UCSD-AML1 (cell line): ENCODE results near the gene MRAS.
"Not testable (repeated sequence)": the region's sequence is repeated elsewhere in the genome, so short reads cannot be mapped to it uniquely, and the experiment has no call there.

ENCODE experiments used
- DNase-seq: peaks from one replicate; lab custom pipeline; 2025; ENCODE audit not compliant: unreplicated experiment; lab: John Stamatoyannopoulos, UW

MRAS gene

GRCh38 chr3:138412821-138413551 is 64.6 kb downstream of the MRAS start:
- DNase-seq: no peak

- not testable (repeated sequence) for DNase-seq
Measured at GRCh38 chr3:138416236-138416635, 67.9 kb downstream of the MRAS start.

GRCh38 chr3:138417559-138417982 is 69.2 kb downstream of the MRAS start:
- peak; percentile 53 for DNase-seq

GRCh38 chr3:138418601-138419206 is 70.3 kb downstream of the MRAS start:
- DNase-seq: no peak

- no peak for DNase-seq
Measured at GRCh38 chr3:138423316-138423715, 74.9 kb downstream of the MRAS start.

- no peak for DNase-seq
Measured at GRCh38 chr3:138424323-138424722, 75.9 kb downstream of the MRAS start.

- DNase-seq: no peak
Measured at GRCh38 chr3:138426211-138426610, 77.8 kb downstream of the MRAS start.

GRCh38 chr3:138426754-138427153 is 78.4 kb downstream of the MRAS start:
- not testable (repeated sequence) for DNase-seq

- no peak for DNase-seq
Measured at GRCh38 chr3:138429665-138430064, 81.3 kb downstream of the MRAS start.

GRCh38 chr3:138432576-138433240 is 84.3 kb downstream of the MRAS start:
- DNase-seq: no peak

- DNase-seq: no peak
Measured at GRCh38 chr3:138433892-138434275, 85.5 kb downstream of the MRAS start.

GRCh38 chr3:138434276-138434874 is 86.0 kb downstream of the MRAS start, which contains the start of gene ESYT3:
TSS of gene ESYT3 (plus strand) at chr3:138434616. CDS start at chr3:138434799, 183 bp downstream.
- DNase-seq: peak; percentile 67

GRCh38 chr3:138434875-138435772 is 86.7 kb downstream of the MRAS start:
- DNase-seq: no peak

- DNase-seq: no peak
Measured at GRCh38 chr3:138435840-138436239, 87.5 kb downstream of the MRAS start.

- no peak for DNase-seq
Measured at GRCh38 chr3:138437281-138437680, 88.9 kb downstream of the MRAS start.

GRCh38 chr3:138438896-138439295 is 90.5 kb downstream of the MRAS start:
- no peak for DNase-seq

- DNase-seq: no peak
Measured at GRCh38 chr3:138439646-138440045, 91.3 kb downstream of the MRAS start.

- DNase-seq: no peak
Measured at GRCh38 chr3:138440121-138440521, 91.7 kb downstream of the MRAS start.

GRCh38 chr3:138440596-138440995 is 92.2 kb downstream of the MRAS start:
- DNase-seq: no peak

GRCh38 chr3:138441256-138441655 is 92.9 kb downstream of the MRAS start:
- no peak for DNase-seq

GRCh38 chr3:138441742-138442141 is 93.4 kb downstream of the MRAS start:
- no peak for DNase-seq
